ENCODE results near the gene SMIM14. TPM values are rescaled to one million over a fixed set of nuclear protein-coding genes. Genes with fewer than 3 reads are reported as not detected.

The SMIM14 gene
- total RNA-seq, 1 experiment from 2014 or later: 14.5 TPM

- Histone ChIP-seq H3K27me3 (replicated peaks; ENCODE audit: insufficient read depth, low read depth, low read length, poor library complexity) (no peaks in the 10 kb centered on the region), H3K4me1 (ENCODE audit: insufficient read depth, low read length, poor library complexity, severe bottlenecking) (no peaks in the 10 kb centered on the region), H3K4me3 (ENCODE audit: low read depth, low read length, poor library complexity, severe bottlenecking) (no peak overlapping the region), H3K36me3 (ENCODE audit: insufficient read depth, low read length, poor library complexity, severe bottlenecking) (no peaks in the 10 kb centered on the region), H3K27ac (ENCODE audit: low read depth, low read length, poor library complexity, severe bottlenecking) (no peak overlapping the region), H3K9me3 (ENCODE audit: low read depth, low read length, poor library complexity, severe bottlenecking) (no peaks in the 10 kb centered on the region)
- POLR2A ChIA-PET (ENCODE audit: low non-redundant PET): interaction anchor here (0.6 kb wide), 1 partner anchor 394 kb away, joined by 3 read pairs; no protein-coding TSS in a partner anchor
- CTCF ChIA-PET: no interaction called here
- no peak for TF ChIP-seq EZH2 (IDR thresholded peaks at IDR 0.05; ENCODE audit: borderline replicate concordance, low read depth, low read length, poor library complexity, severe bottlenecking)
- no TSS peak for BruUV-seq (replicated peaks)
- no peak for DNase-seq (ENCODE audit: low spot score)
- intact Hi-C loops (cut with micrococcal nuclease; ENCODE audit: unreplicated experiment): no loop called here
These were observed 95.6 kb downstream of the SMIM14 start for GRCh38 chr4:39543034-39543433.

GRCh38 chr4:39542611-39543012, 96.1 kb downstream of the SMIM14 start:
- Histone ChIP-seq H3K27me3 (replicated peaks; ENCODE audit: insufficient read depth, low read depth, low read length, poor library complexity) (no peaks in the 10 kb centered on the region), H3K4me1 (ENCODE audit: insufficient read depth, low read length, poor library complexity, severe bottlenecking) (no peaks in the 10 kb centered on the region), H3K9me3 (ENCODE audit: low read depth, low read length, poor library complexity, severe bottlenecking) (no peaks in the 10 kb centered on the region), H3K36me3 (ENCODE audit: insufficient read depth, low read length, poor library complexity, severe bottlenecking) (no peaks in the 10 kb centered on the region), H3K27ac (ENCODE audit: low read depth, low read length, poor library complexity, severe bottlenecking) (no peak overlapping the region), H3K4me3 (ENCODE audit: low read depth, low read length, poor library complexity, severe bottlenecking) (no peak overlapping the region)
- ChIA-PET CTCF (no interaction called here), POLR2A (ENCODE audit: low non-redundant PET) (interaction anchor here (0.6 kb wide), 2 partner anchors 11 to 394 kb away, joined by 3 to 5 read pairs; no protein-coding TSS in a partner anchor)
- no peak for DNase-seq (ENCODE audit: low spot score)
- TF ChIP-seq EZH2 (IDR thresholded peaks at IDR 0.05; ENCODE audit: borderline replicate concordance, low read depth, low read length, poor library complexity, severe bottlenecking): no peak
- TF ChIP-seq CTCF (conservative IDR thresholded peaks at IDR 0.05; ENCODE audit: low read depth, low read length): no peak
- BruUV-seq (replicated peaks): no TSS peak
- intact Hi-C loops (cut with micrococcal nuclease; ENCODE audit: unreplicated experiment): no loop called here

- ChIA-PET CTCF (interaction anchor here (0.5 kb wide), 1 partner anchor 361 kb away, joined by 5 read pairs; no protein-coding TSS in a partner anchor), POLR2A (ENCODE audit: low non-redundant PET) (interaction anchor here (0.6 kb wide), 1 partner anchor 11 kb away, joined by 5 read pairs; no protein-coding TSS in a partner anchor)
- intact Hi-C loops (cut with micrococcal nuclease; ENCODE audit: unreplicated experiment): no loop called here
- Histone ChIP-seq H3K9me3 (ENCODE audit: low read depth, low read length, poor library complexity, severe bottlenecking) (no peaks in the 10 kb centered on the region), H3K36me3 (ENCODE audit: insufficient read depth, low read length, poor library complexity, severe bottlenecking) (no peaks in the 10 kb centered on the region), H3K4me3 (ENCODE audit: low read depth, low read length, poor library complexity, severe bottlenecking) (no peak overlapping the region), H3K27me3 (replicated peaks; ENCODE audit: insufficient read depth, low read depth, low read length, poor library complexity) (no peaks in the 10 kb centered on the region), H3K4me1 (ENCODE audit: insufficient read depth, low read length, poor library complexity, severe bottlenecking) (no peaks in the 10 kb centered on the region), H3K27ac (ENCODE audit: low read depth, low read length, poor library complexity, severe bottlenecking) (no peak overlapping the region)
- TF ChIP-seq CTCF (conservative IDR thresholded peaks at IDR 0.05; ENCODE audit: low read depth, low read length) (no peak), EZH2 (IDR thresholded peaks at IDR 0.05; ENCODE audit: borderline replicate concordance, low read depth, low read length, poor library complexity, severe bottlenecking) (no peak)
- no TSS peak for BruUV-seq (replicated peaks)
- DNase-seq (ENCODE audit: low spot score): no peak
These were observed 96.6 kb downstream of the SMIM14 start for GRCh38 chr4:39541987-39542610.
